ENCODE measurements around the gene CARS1. TPM values are rescaled to one million over a fixed set of nuclear protein-coding genes. Genes with fewer than 3 reads are reported as not detected.

CARS1 gene
- 10 to 100 TPM; 15.8 to 20.8 TPM for total RNA-seq

GRCh38 chr11:3057069-3057963 is at the start of gene CARS1:
CARS1 (minus strand) TSS chr11:3057423; CDS start chr11:3057367, 56 bp downstream.
- TF ChIP-seq CTCF (IDR thresholded peaks at IDR 0.05) (peak in 1 of 7 experiments; percentile 6), POLR2A (IDR thresholded peaks at IDR 0.05) (peak in 2 of 3 donors; percentile 66 to 74)
- WGBS, 2 donors = 2 to 12% methylated on average over 15 to 68 of the region's 68 CpGs
- H3K27ac ChIP-seq = peak within 1 kb of the TSS; percentile 55 to 87 (median 75)
- H3K4me3 ChIP-seq = peak within 1 kb of the TSS; percentile 92 to 96
- peaks cover 14% of the 10 kb centered on the region for H3K4me1 ChIP-seq
- H3K9me3 ChIP-seq = no peaks in the 10 kb centered on the region
- ATAC-seq (peak; percentile 98), DNase-seq (peak; percentile 93 to 96 (median 95))
- intact Hi-C loops (cut with DNase I) = no loop called here
- H3K36me3 ChIP-seq (replicated peaks in 1 of 2; ENCODE audit: insufficient read depth in 1 of 2, low read depth in 2 of 2) = no peaks in the 10 kb centered on the region
- no peaks in the 10 kb centered on the region for H3K27me3 ChIP-seq

- no peaks in the 10 kb centered on the region for H3K36me3 ChIP-seq (replicated peaks in 1 of 2; ENCODE audit: insufficient read depth in 1 of 2, low read depth in 2 of 2)
- H3K9me3 ChIP-seq = no peaks in the 10 kb centered on the region
- no peaks in the 10 kb centered on the region for H3K27me3 ChIP-seq
- ATAC-seq (no peak), DNase-seq (no peak)
- intact Hi-C loops (cut with DNase I) = no loop called here
- H3K4me3 ChIP-seq = no peak overlapping the region
- WGBS, 2 donors = 91 to 96% methylated on average over 34 to 41 of the region's 41 CpGs
- no peaks in the 10 kb centered on the region for H3K4me1 ChIP-seq
- TF ChIP-seq CTCF (IDR thresholded peaks at IDR 0.05) (no peak), POLR2A (IDR thresholded peaks at IDR 0.05) (no peak)
- H3K27ac ChIP-seq = no peak overlapping the region
Observed at GRCh38 chr11:3105791-3106735, 48.8 kb upstream of the CARS1 start.

GRCh38 chr11:3104961-3105790 is 48.0 kb upstream of the CARS1 start:
- H3K4me3 ChIP-seq = no peak overlapping the region
- no peak for TF ChIP-seq POLR2A (IDR thresholded peaks at IDR 0.05)
- TF ChIP-seq CTCF (IDR thresholded peaks at IDR 0.05) = no peak
- no peaks in the 10 kb centered on the region for H3K36me3 ChIP-seq (replicated peaks in 1 of 2; ENCODE audit: insufficient read depth in 1 of 2, low read depth in 2 of 2)
- no peak overlapping the region for H3K27ac ChIP-seq
- intact Hi-C loops (cut with DNase I) = no loop called here
- WGBS, 2 donors = 90 to 94% methylated on average over 17 to 23 of the region's 23 CpGs
- H3K4me1 ChIP-seq = no peaks in the 10 kb centered on the region
- H3K9me3 ChIP-seq = no peaks in the 10 kb centered on the region
- DNase-seq (peak in 1 of 4 donors; percentile 2), ATAC-seq (no peak)
- H3K27me3 ChIP-seq = no peaks in the 10 kb centered on the region

- DNase-seq (no peak), ATAC-seq (no peak)
- no peaks in the 10 kb centered on the region for H3K4me1 ChIP-seq
- no peak for TF ChIP-seq CTCF (IDR thresholded peaks at IDR 0.05)
- no peak for TF ChIP-seq POLR2A (IDR thresholded peaks at IDR 0.05)
- no peaks in the 10 kb centered on the region for H3K36me3 ChIP-seq (replicated peaks in 1 of 2; ENCODE audit: insufficient read depth in 1 of 2, low read depth in 2 of 2)
- WGBS, 2 donors = 93% methylated on average over 17 to 22 of the region's 22 CpGs
- H3K4me3 ChIP-seq = no peak overlapping the region
- H3K9me3 ChIP-seq = no peaks in the 10 kb centered on the region
- no peaks in the 10 kb centered on the region for H3K27me3 ChIP-seq
- no peak overlapping the region for H3K27ac ChIP-seq
- intact Hi-C loops (cut with DNase I) = no loop called here
Observed at GRCh38 chr11:3104051-3104714, 47.0 kb upstream of the CARS1 start.

All from body of pancreas (tissue), 4 donors.